GM12878 (cell line): ENCODE measurements around the gene CPSF4. TPM values are rescaled to one million over a fixed set of nuclear protein-coding genes. Genes with fewer than 3 reads are reported as not detected.

ENCODE experiments used
- ASH2L ChIP-seq: fragments of 300-600, 200-600 bp; sonication (generic); IDR thresholded peaks from 2 replicates; pipeline ENCODE4 v1.6.1; 2017; ENCODE audit warnings: low read depth, mild to moderate bottlenecking, borderline replicate concordance
- ATF7 ChIP-seq: fragments of 450-650 bp; IDR thresholded peaks from 2 replicates; pipeline ENCODE4 v1.6.1; 2016; ENCODE audit warnings: low read depth, mild to moderate bottlenecking
- BCL3 ChIP-seq: IDR thresholded peaks from 2 replicates; pipeline ENCODE4 v1.6.1; 2011; ENCODE audit warnings: borderline replicate concordance, low read depth, mild to moderate bottlenecking, moderate library complexity, low read length; ENCODE audit not compliant: insufficient read depth, poor library complexity, severe bottlenecking
- BMI1 ChIP-seq: fragments of 450-650 bp; IDR thresholded peaks from 2 replicates; pipeline ENCODE4 v1.6.1; 2016; ENCODE audit warnings: mild to moderate bottlenecking, moderate library complexity, borderline replicate concordance
- CHD2 ChIP-seq: IDR thresholded peaks from 2 replicates; pipeline ENCODE4 v1.6.1; 2011; ENCODE audit warnings: low read depth, low read length, improper control_type of control experiment, borderline replicate concordance
- DPF2 ChIP-seq: fragments of 450-650 bp; IDR thresholded peaks from 2 replicates; pipeline ENCODE4 v1.6.1; 2017; ENCODE audit warnings: mild to moderate bottlenecking
- E2F4 ChIP-seq: IDR thresholded peaks from 2 replicates; pipeline ENCODE4 v1.6.1; 2012; ENCODE audit warnings: low read depth, low read length, improper control_type of control experiment
- IKZF1 ChIP-seq: fragments of 450-650 bp; conservative IDR thresholded peaks from 2 replicates; pipeline ENCODE4 v1.6.1; 2017; ENCODE audit warnings: antibody characterized with exemption, mild to moderate bottlenecking
- MXI1 ChIP-seq: fragments of 150-350 bp; IDR thresholded peaks from 2 replicates; pipeline ENCODE4 v1.6.1; 2011; ENCODE audit warnings: low read depth, mild to moderate bottlenecking, inconsistent platforms, low read length, improper control_type of control experiment
- PML ChIP-seq: IDR thresholded peaks from 2 replicates; pipeline ENCODE4 v1.6.1; 2012; ENCODE audit warnings: low read length, inconsistent platforms
- PRDM15 ChIP-seq: fragments of 450-650 bp; formaldehyde crosslinking; IDR thresholded peaks from 2 replicates; pipeline ENCODE4 v1.4.0; 2020; ENCODE audit warnings: mild to moderate bottlenecking, moderate library complexity
- RELB ChIP-seq: fragments of 450-650 bp; IDR thresholded peaks from 2 replicates; pipeline ENCODE4 v1.6.1; 2017; ENCODE audit warnings: low read depth, mild to moderate bottlenecking, moderate library complexity
- RFX5 ChIP-seq: IDR thresholded peaks from 2 replicates; pipeline ENCODE4 v1.6.1; 2011; ENCODE audit warnings: low read depth, low read length, improper control_type of control experiment
- SMAD5 ChIP-seq: IDR thresholded peaks from 2 replicates; pipeline ENCODE4 v1.6.1; 2016; ENCODE audit warnings: antibody characterized with exemption, low read depth
- SP1 ChIP-seq: IDR thresholded peaks from one replicate; pipeline ENCODE4 v1.6.1; 2011; ENCODE audit warnings: low read depth, low read length
- TAF1 ChIP-seq: IDR thresholded peaks from 2 replicates; pipeline ENCODE4 v1.6.1; 2011; ENCODE audit warnings: mild to moderate bottlenecking, low read depth, low read length, borderline replicate concordance
- TCF12 ChIP-seq: IDR thresholded peaks from 2 replicates; pipeline ENCODE4 v1.6.1; 2011; ENCODE audit warnings: low read depth, mild to moderate bottlenecking, low read length
- USF1 ChIP-seq: IDR thresholded peaks from 2 replicates; pipeline ENCODE4 v1.6.1; 2011; ENCODE audit warnings: borderline replicate concordance, low read depth, mild to moderate bottlenecking, moderate library complexity, mixed read lengths, low read length; ENCODE audit not compliant: insufficient read depth; ENCODE audit errors: extremely low read length
- USF2 ChIP-seq: IDR thresholded peaks from 2 replicates; pipeline ENCODE4 v1.6.1; 2011; ENCODE audit warnings: low read depth, low read length, improper control_type of control experiment, borderline replicate concordance
- polyA plus RNA-seq, 11 experiments: library from polyadenylated mRNA; depleted of rRNA in 4 of 11; unstranded in 6 of 11; stranded (reverse) in 5 of 11; fragments of >200 nt; fragmentation: Nextera tagmentation in 4 of 11; fragmentation: Illumina TruSeq in 1 of 11; extraction: Ambion mirVana in 4 of 11; extraction: Trizol in 1 of 11; gene quantifications; 1 replicate in 1 of 11; 2 replicates in 10 of 11; pipeline versions ENCODE4 v1.2.1 to v1.2.3, GENCODE V29; 2011 to 2016; ENCODE audit warnings: inconsistent platforms in 2 of 11, missing spikeins in 2 of 11, low read depth in 1 of 11
- total RNA-seq, 4 experiments: library from RNA; depleted of rRNA in 3 of 4; stranded (reverse); fragments of >200 nt in 3 of 4; fragmentation: Illumina TruSeq in 1 of 4; extraction: Trizol in 1 of 4; gene quantifications; 2 replicates each; pipeline versions ENCODE4 v1.2.1 to v1.2.3, GENCODE V29; 2013 to 2021

The CPSF4 gene
- total and polyA plus RNA-seq, 10 of the 15 experiments (the other 5 are each of a cell fraction or from before 2014, with no cell fraction given), result 13.6 to 70.1 (median 45.0) TPM

DNA sequence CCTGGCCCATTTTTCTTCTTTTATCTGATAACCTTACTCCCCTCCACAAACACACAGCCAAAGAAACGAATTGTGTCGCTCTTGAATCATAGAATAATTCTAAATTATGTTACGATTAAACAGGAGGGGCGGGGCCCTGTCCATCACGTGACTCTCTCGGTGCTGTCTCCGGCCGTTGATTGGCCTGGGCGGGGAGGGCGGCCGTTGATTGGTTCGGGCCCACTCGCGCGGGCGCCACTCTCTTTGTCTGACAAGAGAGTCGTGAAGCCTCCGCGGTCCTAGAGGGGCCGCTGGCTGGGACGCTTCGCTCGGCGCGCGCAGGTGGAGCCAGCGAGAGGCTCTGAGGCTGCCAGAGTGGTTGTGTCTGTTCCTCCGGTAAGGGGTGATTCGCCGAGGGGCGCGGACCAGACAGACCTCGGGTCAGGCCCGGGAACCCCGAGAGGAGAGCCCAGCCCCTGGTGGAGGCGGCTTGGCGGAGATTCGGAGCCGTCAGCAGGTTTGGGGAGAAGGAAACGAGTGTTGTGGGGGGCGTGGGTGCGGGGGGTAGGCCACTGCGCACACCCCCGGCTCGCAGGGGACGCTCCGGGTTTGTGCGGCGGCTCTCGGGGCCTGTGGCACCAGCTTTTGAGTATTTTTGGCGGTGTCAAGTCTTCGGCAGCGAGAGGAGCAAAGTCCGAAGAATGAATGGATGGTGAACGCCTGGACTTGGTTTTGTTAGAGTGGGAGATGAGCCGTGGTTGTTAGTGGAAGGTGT, 34.0 kb downstream of the CPSF4 start, which contains the start of gene ZNF789 (continued):
- TF ChIP-seq PRDM15 (peak; percentile 72; the same call in 1 of the 2 replicates), DPF2 (peak; percentile 43; the same call in 1 of the 2 replicates), ATF7 (0 out of 2 replicates have a peak, but pooled peaks have one; percentile 17), BCL3 (no peak), RELB (peak; percentile 67; the same call in 1 of the 2 replicates), SP1 (peak; percentile 91), MXI1 (peak; percentile 18; the same call in 1 of the 2 replicates), IKZF1 (peak; percentile 29; the same call in 1 of the 2 replicates), TCF12 (peak; percentile 49; the same call in 1 of the 2 replicates), RFX5 (peak; percentile 81), USF2 (peak; percentile 91), CHD2 (peak; percentile 80; the same call in 1 of the 2 replicates), ASH2L (0 out of 2 replicates have a peak, but pooled peaks have one; percentile 53), TAF1 (peak; percentile 95), E2F4 (peak; percentile 78), SMAD5 (peak; percentile 64; the same call in 1 of the 2 replicates), USF1 (peak; percentile 92), BMI1 (no peak), PML (peak; percentile 72; the same call in 1 of the 2 replicates)
